ENCODE results near the gene C10orf95. TPM values are rescaled to one million over a fixed set of nuclear protein-coding genes. Genes with fewer than 3 reads are reported as not detected.

The C10orf95 gene
- polyA plus RNA-seq, 1 of the 3 experiments (the other 2 are of a cell fraction) = 0.07 TPM

- Histone ChIP-seq H3K27ac (ENCODE audit: low read depth in 2 of 2, low read length in 1 of 2) (no peak overlapping the region), H3K9me2 (no peaks in the 10 kb centered on the region), H3K9ac (no peak overlapping the region), H3K79me2 (ENCODE audit: insufficient read depth) (no peaks in the 10 kb centered on the region), H3K27me3 (ENCODE audit: insufficient read depth) (no peaks in the 10 kb centered on the region), H2AFZ (ENCODE audit: low read depth) (no peak overlapping the region), H3K4me1 (ENCODE audit: control insufficient read depth in 1 of 2, insufficient read depth in 2 of 2, low read depth in 1 of 2, low read length in 1 of 2) (peaks cover 0 to 17% of the 10 kb centered on the region in 2 experiments; a peak in 1 of 4 replicates), H3K9me3 (no peaks in the 10 kb centered on the region), H3K4me2 (no peak overlapping the region), H3F3A (replicated peaks; ENCODE audit: insufficient read depth) (no peaks in the 10 kb centered on the region), H4K20me1 (ENCODE audit: insufficient read depth) (no peaks in the 10 kb centered on the region), H3K36me3 (replicated peaks in 1 of 2; ENCODE audit: control insufficient read depth in 1 of 2, insufficient read depth in 2 of 2, low read length in 1 of 2) (no peaks in the 10 kb centered on the region), H3K4me3 (ENCODE audit: low read depth in 2 of 2, low read length in 1 of 2) (no peak overlapping the region)
- CTCF ChIA-PET = interaction anchor here (0.7 to 16.5 kb wide), 16 partner anchors 11 to 231 kb away, joined by 3 to 359 read pairs (median 6); partner anchors contain the start of genes CUEDC2, FBXL15, NFKB2 and PSD
- TF ChIP-seq RAD21 (IDR thresholded peaks at IDR 0.05; ENCODE audit: low read length) (no peak), SMC3 (IDR thresholded peaks at IDR 0.05; ENCODE audit: low read depth, low read length) (no peak), RFX5 (IDR thresholded peaks at IDR 0.05; ENCODE audit: low read length) (no peak), TCF12 (IDR thresholded peaks at IDR 0.05) (no peak), CTCF (IDR thresholded peaks at IDR 0.05) (no peak)
- TF ChIP-seq, protein P1, sequence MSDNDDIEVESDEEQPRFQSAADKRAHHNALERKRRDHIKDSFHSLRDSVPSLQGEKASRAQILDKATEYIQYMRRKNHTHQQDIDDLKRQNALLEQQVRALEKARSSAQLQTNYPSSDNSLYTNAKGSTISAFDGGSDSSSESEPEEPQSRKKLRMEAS (IDR thresholded peaks at IDR 0.05; ENCODE audit: low read depth) = no peak
- TF ChIP-seq, protein P2, sequence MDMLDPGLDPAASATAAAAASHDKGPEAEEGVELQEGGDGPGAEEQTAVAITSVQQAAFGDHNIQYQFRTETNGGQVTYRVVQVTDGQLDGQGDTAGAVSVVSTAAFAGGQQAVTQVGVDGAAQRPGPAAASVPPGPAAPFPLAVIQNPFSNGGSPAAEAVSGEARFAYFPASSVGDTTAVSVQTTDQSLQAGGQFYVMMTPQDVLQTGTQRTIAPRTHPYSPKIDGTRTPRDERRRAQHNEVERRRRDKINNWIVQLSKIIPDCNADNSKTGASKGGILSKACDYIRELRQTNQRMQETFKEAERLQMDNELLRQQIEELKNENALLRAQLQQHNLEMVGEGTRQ (IDR thresholded peaks at IDR 0.05; ENCODE audit: borderline replicate concordance, low read depth, low read length) = no peak
- DNase-seq = no peak
- POLR2A ChIA-PET = interaction anchor here (1.2 to 1.4 kb wide), 2 partner anchors 18 to 70 kb away, joined by 4 to 5 read pairs; no protein-coding TSS in a partner anchor
- WGBS (ENCODE audit: low lambda C conversion rate) = 89% methylated on average over 16 of the region's 17 CpGs
Observed at GRCh38 chr10:102404361-102405107, 46.8 kb downstream of the C10orf95 start.

- H4K20me1 ChIP-seq (ENCODE audit: insufficient read depth) = no peaks in the 10 kb centered on the region
- no peaks in the 10 kb centered on the region for H3K27me3 ChIP-seq (ENCODE audit: insufficient read depth)
- no peaks in the 10 kb centered on the region for H3K9me3 ChIP-seq
- ChIA-PET CTCF (interaction anchor here (0.6 to 16.5 kb wide), 19 partner anchors 9 to 256 kb away, joined by 3 to 359 read pairs (median 4); partner anchors contain the start of genes CUEDC2, ELOVL3, FBXL15 and NFKB2), POLR2A (interaction anchor here (0.6 to 1.4 kb wide), 3 partner anchors 19 to 381 kb away, joined by 3 to 5 read pairs (median 4); no protein-coding TSS in a partner anchor)
- H3K9ac ChIP-seq = no peak overlapping the region
- no peaks in the 10 kb centered on the region for H3K79me2 ChIP-seq (ENCODE audit: insufficient read depth)
- 66% methylated on average over 3 of the region's 13 CpGs for WGBS (ENCODE audit: low lambda C conversion rate)
- no peak overlapping the region for H3K27ac ChIP-seq (ENCODE audit: low read depth in 2 of 2, low read length in 1 of 2)
- H3K4me1 ChIP-seq (ENCODE audit: control insufficient read depth in 1 of 2, insufficient read depth in 2 of 2, low read depth in 1 of 2, low read length in 1 of 2) = peaks cover 0 to 10% of the 10 kb centered on the region in 2 experiments; a peak in 1 of 4 replicates
- no peaks in the 10 kb centered on the region for H3F3A ChIP-seq (replicated peaks; ENCODE audit: insufficient read depth)
- H3K36me3 ChIP-seq (replicated peaks in 1 of 2; ENCODE audit: control insufficient read depth in 1 of 2, insufficient read depth in 2 of 2, low read length in 1 of 2) = no peaks in the 10 kb centered on the region
- no peak overlapping the region for H3K4me3 ChIP-seq (ENCODE audit: low read depth in 2 of 2, low read length in 1 of 2)
- DNase-seq = no peak
- H3K4me2 ChIP-seq = no peak overlapping the region
- no peak overlapping the region for H2AFZ ChIP-seq (ENCODE audit: low read depth)
- H3K9me2 ChIP-seq = no peaks in the 10 kb centered on the region
- TF ChIP-seq FOXM1 (IDR thresholded peaks at IDR 0.05; ENCODE audit: low read depth) (no peak), RXRA (IDR thresholded peaks at IDR 0.05; ENCODE audit: borderline replicate concordance, low read depth) (no peak), TCF12 (IDR thresholded peaks at IDR 0.05) (no peak), NRF1 (IDR thresholded peaks at IDR 0.05; ENCODE audit: low read depth, low read length) (no peak), FOXJ3 (CRISPR knock-in tag; IDR thresholded peaks at IDR 0.05) (no peak), ELF1 (IDR thresholded peaks at IDR 0.05) (no peak), GATA2 (CRISPR knock-in tag; IDR thresholded peaks at IDR 0.05) (no peak), TAF1 (IDR thresholded peaks at IDR 0.05; ENCODE audit: borderline replicate concordance, low read depth, low read length) (no peak)
- TF ChIP-seq, protein P1 (IDR thresholded peaks at IDR 0.05; ENCODE audit: low read depth) = no peak
- TF ChIP-seq, protein P2 (IDR thresholded peaks at IDR 0.05; ENCODE audit: borderline replicate concordance, low read depth, low read length) = no peak
Observed at GRCh38 chr10:102403115-102403514, 48.2 kb downstream of the C10orf95 start.

Measured in SK-N-SH (cell line).